Activated naive CD8-positive, alpha-beta T cell treated with anti-CD3 and anti-CD28 coated beads, Interleukin-2, amount 10 ng/mL, durations not matched to agents 7 days and 5 days (primary cell): ENCODE results near the gene COTL1. TPM values are rescaled to one million over a fixed set of nuclear protein-coding genes. Genes with fewer than 3 reads are reported as not detected.
A peak's percentile ranks its signal among the peaks of the same experiment; 100 is the strongest.

Experiments
- ATAC-seq: fragments of 150-1000 bp; cut with Tn5 transposase; one replicate; pipeline ENCODE4 v1.10.0; 2021; ENCODE audit warnings: low read depth, moderate library complexity
- POLR2A ChIA-PET: fragments of 350-600 bp; sonication (Branson Sonifier 250); formaldehyde crosslinking; loops from one replicate; lab custom pipeline; 2021; ENCODE audit warnings: antibody characterized with exemption; lab: Charles Lee
- DNase-seq: peaks from one replicate; pipeline ENCODE4 v3.0.0; 2021
- H3K27ac Mint-ChIP-seq: one replicate; pipeline ENCODE4 v1.8.0; 2022; ENCODE audit warnings: mild to moderate bottlenecking, mixed read lengths
- H3K27me3 Mint-ChIP-seq: one replicate; pipeline ENCODE4 v1.8.0; 2022; ENCODE audit warnings: mild to moderate bottlenecking, moderate library complexity, mixed read lengths
- H3K36me3 Mint-ChIP-seq: one replicate; pipeline ENCODE4 v1.8.0; 2021; ENCODE audit warnings: mild to moderate bottlenecking, mixed read lengths
- H3K4me1 Mint-ChIP-seq: one replicate; pipeline ENCODE4 v1.8.0; 2021; ENCODE audit warnings: mixed read lengths
- H3K4me3 Mint-ChIP-seq: one replicate; pipeline ENCODE4 v1.8.0; 2022; ENCODE audit warnings: mild to moderate bottlenecking, moderate library complexity, mixed read lengths
- H3K9me3 Mint-ChIP-seq: one replicate; pipeline ENCODE4 v1.8.0; 2021; ENCODE audit warnings: mixed read lengths
- total RNA-seq, 2 experiments: library from RNA; stranded (reverse); gene quantifications; one replicate each; pipeline ENCODE4 v1.2.3, GENCODE V29; 2021

COTL1 gene
- total RNA-seq, 2 experiments from 2014 or later, result 657 to 664 TPM

DNA sequence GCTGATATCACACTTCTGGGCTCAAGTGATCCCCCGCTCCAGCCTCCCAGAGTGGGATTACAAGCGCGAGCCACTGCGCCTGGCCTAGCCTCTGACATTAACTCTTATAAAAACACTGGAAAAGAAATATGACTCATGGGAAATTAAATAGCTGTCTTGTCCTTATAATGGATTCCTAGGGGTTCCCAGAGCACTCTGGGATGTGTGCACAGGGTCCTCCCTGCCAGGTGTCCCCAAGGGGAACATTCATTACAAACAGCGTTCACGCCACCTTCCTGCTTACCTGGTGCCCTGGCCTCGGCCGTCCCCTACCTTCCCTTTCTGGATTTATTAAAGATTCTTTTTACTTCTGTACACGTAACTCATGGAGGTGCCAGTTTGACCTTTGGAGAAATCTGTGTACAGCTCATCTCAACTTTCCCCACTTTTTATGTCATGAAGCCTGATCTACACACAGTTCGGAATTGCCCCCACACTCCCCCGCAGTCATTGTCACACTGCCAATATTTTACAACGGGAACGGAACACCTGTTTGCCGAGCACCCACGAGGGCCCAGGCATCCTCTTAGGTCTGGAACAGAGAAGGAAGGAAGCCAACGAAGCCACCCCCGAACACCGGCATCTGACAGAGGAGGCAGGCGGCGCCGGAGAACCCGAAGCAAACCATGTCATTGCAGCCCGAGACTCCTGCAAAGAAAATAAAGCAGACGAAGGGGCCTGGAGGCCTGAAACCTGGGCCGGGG lies 73.7 kb downstream of the COTL1 start:
- Mint-ChIP-seq H3K27ac (peak overlapping the region; percentile 68), H3K4me3 (peak overlapping the region; percentile 50), H3K36me3 (peaks cover 54% of the 10 kb centered on the region), H3K9me3 (no peaks in the 10 kb centered on the region), H3K4me1 (peaks cover 40% of the 10 kb centered on the region), H3K27me3 (no peaks in the 10 kb centered on the region)
- DNase-seq (no peak), ATAC-seq (no peak)
- POLR2A ChIA-PET, result interaction anchor here (0.8 to 1.1 kb wide), 3 partner anchors 9 to 24 kb away, joined by 3 read pairs; no protein-coding TSS in a partner anchor

DNA sequence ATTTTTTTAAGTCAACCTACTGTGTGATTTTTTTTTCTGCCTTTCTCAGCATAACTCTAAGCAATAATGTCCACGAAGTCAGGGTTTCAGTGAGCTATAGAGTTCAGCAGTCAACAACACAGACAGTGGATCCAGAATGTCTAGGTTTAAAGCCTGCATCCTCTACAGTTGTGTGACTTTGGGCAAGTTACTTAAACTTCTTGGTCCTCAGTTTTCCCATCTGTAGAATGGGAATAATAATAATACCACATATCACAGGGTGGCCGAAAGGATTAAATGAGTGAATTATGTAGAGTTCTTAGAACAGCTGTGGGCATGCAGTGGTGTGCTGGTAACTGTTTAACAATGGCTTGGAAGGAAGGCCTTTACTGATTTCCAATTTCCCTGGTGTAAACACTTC lies 74.6 kb downstream of the COTL1 start:
- Mint-ChIP-seq H3K36me3 (peaks cover 50% of the 10 kb centered on the region), H3K27me3 (no peaks in the 10 kb centered on the region), H3K9me3 (no peaks in the 10 kb centered on the region), H3K27ac (peak overlapping the region; percentile 63), H3K4me3 (no peak overlapping the region), H3K4me1 (peaks cover 35% of the 10 kb centered on the region)
- DNase-seq (no peak), ATAC-seq (no peak)
- POLR2A ChIA-PET, result interaction anchor here (0.6 to 1.7 kb wide), 4 partner anchors 21 to 126 kb away, joined by 3 to 7 read pairs (median 6); no protein-coding TSS in a partner anchor

DNA sequence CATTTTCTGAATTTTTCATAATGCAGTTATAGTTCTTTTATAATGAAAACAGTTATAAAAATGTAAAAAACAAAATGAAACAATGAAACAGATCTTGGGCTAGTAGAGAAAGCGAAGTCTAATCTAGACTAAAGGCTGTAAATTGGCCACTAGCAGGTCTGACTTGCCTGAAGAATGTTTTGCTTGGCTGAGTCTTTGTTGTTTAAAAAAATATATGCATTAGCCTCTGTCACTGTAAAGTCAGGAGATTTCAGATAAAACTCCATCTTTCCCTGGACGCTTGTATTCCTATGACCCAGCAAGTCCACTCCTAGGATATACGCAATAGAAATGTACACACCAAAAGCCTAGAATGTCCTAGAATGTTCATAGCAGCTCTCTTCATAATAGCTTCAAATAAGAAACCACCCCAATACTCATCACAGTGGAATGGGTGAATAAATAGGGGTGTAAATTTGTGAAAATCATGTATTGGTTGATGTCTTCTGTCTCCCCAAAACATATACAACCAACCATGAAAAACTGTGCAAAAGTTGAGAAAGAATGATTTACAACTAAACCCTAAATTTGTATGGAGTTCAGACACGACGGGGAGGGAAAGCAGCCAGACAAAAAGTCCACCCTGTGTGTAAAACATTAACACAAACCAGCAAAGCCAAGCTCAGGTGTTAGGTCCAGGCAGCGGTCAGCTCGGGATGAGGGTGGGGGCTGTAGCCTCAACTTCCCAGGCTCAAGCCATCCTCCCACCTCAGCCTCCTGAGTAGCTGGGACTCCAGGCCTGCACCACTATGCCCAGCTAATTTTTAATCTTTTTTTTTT lies 75.7 kb downstream of the COTL1 start:
- H3K4me3 Mint-ChIP-seq, result no peak overlapping the region
- H3K36me3 Mint-ChIP-seq, result peaks cover 55% of the 10 kb centered on the region
- POLR2A ChIA-PET, result interaction anchor here (0.6 to 1.7 kb wide), 6 partner anchors 12 to 125 kb away, joined by 3 to 7 read pairs (median 4); no protein-coding TSS in a partner anchor
- H3K4me1 Mint-ChIP-seq, result peaks cover 36% of the 10 kb centered on the region
- H3K9me3 Mint-ChIP-seq, result no peaks in the 10 kb centered on the region
- DNase-seq, result no peak
- no peak for ATAC-seq
- peak overlapping the region; percentile 21 for H3K27ac Mint-ChIP-seq
- no peaks in the 10 kb centered on the region for H3K27me3 Mint-ChIP-seq

DNA sequence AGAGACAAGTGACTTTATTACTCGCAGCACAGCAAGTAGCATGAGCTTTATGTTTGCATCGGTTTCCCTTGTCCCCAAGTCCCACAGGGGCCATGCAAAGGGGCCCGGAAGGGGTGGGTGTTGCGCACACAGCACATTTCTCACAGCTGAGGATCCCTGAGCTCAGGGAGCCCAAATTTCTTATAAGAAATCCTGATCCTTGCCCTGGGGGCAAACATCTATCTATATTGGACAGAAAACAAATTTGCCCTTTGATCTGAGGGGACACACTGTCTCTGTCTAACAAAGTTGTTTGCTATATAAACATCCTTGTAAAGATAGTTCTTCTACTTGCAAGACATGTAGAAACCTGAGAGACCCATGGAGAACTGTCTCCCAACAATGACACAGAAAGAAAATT lies 77.7 kb downstream of the COTL1 start:
- peaks cover 56% of the 10 kb centered on the region for H3K36me3 Mint-ChIP-seq
- POLR2A ChIA-PET, result interaction anchor here (0.6 to 1.6 kb wide), 6 partner anchors 9 to 102 kb away, joined by 3 to 5 read pairs (median 3); no protein-coding TSS in a partner anchor
- ATAC-seq (no peak), DNase-seq (no peak)
- no peak overlapping the region for H3K4me3 Mint-ChIP-seq
- peaks cover 3% of the 10 kb centered on the region for H3K27me3 Mint-ChIP-seq
- no peaks in the 10 kb centered on the region for H3K9me3 Mint-ChIP-seq
- no peak overlapping the region for H3K27ac Mint-ChIP-seq
- H3K4me1 Mint-ChIP-seq, result peaks cover 31% of the 10 kb centered on the region

DNA sequence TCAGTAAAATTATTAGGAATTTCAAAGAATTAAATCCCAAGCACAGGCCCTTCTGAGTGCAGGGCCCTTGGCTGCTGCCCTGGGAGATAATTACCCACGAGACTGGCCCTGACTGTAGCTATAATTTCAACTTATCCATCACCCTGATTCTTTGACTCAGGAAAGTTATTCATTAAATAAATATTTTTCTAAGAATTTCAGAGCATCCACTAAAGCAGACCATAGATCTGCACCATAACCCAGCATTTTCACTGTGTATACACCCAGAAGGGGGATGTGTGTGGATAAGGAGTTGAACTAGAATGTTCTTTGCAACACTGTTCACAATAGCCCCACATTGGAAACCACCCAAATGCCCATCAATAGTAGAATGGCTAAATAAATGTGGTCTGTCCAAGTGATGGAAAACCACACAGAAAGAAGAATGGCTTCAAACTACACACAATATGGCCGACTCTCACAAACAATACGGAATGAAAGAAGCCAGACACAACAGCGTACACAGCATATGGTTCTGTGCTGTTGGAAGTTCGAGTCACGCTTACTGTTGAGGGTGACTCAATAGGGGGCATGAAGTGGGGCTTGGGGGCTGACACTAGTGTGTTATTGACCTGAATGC lies 79.5 kb downstream of the COTL1 start:
- Mint-ChIP-seq H3K27ac (no peak overlapping the region), H3K4me1 (peaks cover 21% of the 10 kb centered on the region), H3K36me3 (peaks cover 51% of the 10 kb centered on the region), H3K9me3 (no peaks in the 10 kb centered on the region), H3K4me3 (no peak overlapping the region), H3K27me3 (peaks cover 3% of the 10 kb centered on the region)
- ATAC-seq, result no peak
- POLR2A ChIA-PET, result interaction anchor here (1.0 to 1.7 kb wide), 2 partner anchors 11 to 16 kb away, joined by 3 to 4 read pairs; no protein-coding TSS in a partner anchor
- DNase-seq, result no peak

DNA sequence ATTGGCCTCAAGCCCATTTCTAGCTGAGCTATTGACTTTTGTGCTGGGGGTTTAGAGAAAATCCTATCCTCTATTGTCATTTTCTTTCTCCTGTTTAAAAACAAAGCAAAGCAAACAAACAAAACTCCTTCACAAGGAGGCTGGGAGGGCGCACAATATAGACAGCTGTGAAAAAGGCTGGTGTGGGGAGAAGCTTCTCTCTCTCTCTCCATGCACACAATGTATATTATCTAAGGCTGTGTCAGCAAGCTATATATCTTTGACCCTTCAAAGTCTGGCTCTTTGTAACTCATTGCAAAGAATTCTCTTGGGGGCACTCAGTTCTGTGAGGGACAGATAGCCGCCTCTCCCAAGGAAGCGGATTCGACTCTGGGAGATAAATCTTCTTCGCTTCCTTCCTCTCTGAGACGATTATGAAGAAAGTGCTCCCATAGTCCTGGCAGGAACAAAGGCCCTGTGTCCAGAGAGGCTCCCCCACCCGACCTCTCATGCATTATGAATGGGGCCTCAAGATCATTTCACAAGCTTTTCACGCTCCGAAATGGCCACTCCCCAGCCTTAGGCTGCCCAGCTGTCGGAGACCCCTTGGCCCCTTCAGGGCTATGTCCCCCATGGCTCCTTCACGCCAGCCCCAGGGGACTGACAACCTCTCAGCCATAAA lies 80.3 kb downstream of the COTL1 start:
- H3K4me1 Mint-ChIP-seq, result peaks cover 18% of the 10 kb centered on the region
- ATAC-seq, result no peak
- no peak for DNase-seq
- POLR2A ChIA-PET, result interaction anchor here (1.0 kb wide), 1 partner anchor 12 kb away, joined by 3 read pairs; no protein-coding TSS in a partner anchor
- no peak overlapping the region for H3K27ac Mint-ChIP-seq
- H3K9me3 Mint-ChIP-seq, result no peaks in the 10 kb centered on the region
- no peak overlapping the region for H3K4me3 Mint-ChIP-seq
- H3K36me3 Mint-ChIP-seq, result peaks cover 56% of the 10 kb centered on the region
- peaks cover 3% of the 10 kb centered on the region for H3K27me3 Mint-ChIP-seq

DNA sequence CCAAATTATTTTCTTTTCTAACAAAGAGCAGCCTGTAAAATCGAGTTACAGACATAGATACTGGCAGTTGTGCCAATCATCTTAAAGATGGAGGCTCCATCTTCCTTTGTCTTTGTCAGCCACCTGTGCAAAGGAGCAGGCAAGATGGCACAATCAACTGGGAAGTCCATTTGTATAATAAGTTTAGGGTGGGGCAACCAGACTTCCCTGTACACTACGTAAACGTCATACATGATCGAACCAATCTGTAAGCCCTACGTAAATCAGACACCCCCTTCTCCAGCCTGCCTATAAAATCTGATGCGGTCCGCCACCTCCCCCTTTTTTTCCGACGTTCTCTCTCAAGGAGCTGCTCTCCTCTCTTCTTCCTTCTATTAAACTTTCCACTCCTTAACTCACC lies 82.0 kb downstream of the COTL1 start:
- POLR2A ChIA-PET, result no interaction called here
- H3K4me3 Mint-ChIP-seq, result no peak overlapping the region
- H3K27ac Mint-ChIP-seq, result no peak overlapping the region
- ATAC-seq (no peak), DNase-seq (no peak)
- H3K27me3 Mint-ChIP-seq, result peaks cover 3% of the 10 kb centered on the region
- peaks cover 67% of the 10 kb centered on the region for H3K36me3 Mint-ChIP-seq
- H3K4me1 Mint-ChIP-seq, result peaks cover 20% of the 10 kb centered on the region
- H3K9me3 Mint-ChIP-seq, result peaks cover 2% of the 10 kb centered on the region

DNA sequence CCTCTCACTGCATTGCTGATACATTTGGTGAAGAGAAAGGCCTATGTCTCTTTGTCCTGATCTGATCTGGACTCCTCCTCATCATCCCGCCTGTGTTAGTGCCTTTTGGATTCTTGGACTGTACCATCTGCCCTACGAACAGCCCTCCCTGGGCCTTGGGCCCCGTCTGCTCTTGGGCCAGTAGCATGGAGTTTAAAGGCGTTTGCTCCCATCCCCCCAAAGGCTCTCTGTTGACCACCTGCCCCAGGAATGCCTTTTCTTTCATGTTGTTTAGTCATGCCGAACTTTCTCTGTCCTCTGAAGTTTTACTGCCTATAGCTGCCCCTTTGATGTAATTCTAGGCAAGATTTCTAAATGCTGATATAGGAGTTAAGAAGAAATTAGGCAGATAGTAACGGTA lies 82.5 kb downstream of the COTL1 start:
- H3K27me3 Mint-ChIP-seq, result peaks cover 3% of the 10 kb centered on the region
- peaks cover 69% of the 10 kb centered on the region for H3K36me3 Mint-ChIP-seq
- no peak overlapping the region for H3K4me3 Mint-ChIP-seq
- DNase-seq, result no peak
- POLR2A ChIA-PET, result no interaction called here
- H3K27ac Mint-ChIP-seq, result peak overlapping the region; percentile 30
- ATAC-seq, result no peak
- peaks cover 5% of the 10 kb centered on the region for H3K9me3 Mint-ChIP-seq
- peaks cover 22% of the 10 kb centered on the region for H3K4me1 Mint-ChIP-seq

DNA sequence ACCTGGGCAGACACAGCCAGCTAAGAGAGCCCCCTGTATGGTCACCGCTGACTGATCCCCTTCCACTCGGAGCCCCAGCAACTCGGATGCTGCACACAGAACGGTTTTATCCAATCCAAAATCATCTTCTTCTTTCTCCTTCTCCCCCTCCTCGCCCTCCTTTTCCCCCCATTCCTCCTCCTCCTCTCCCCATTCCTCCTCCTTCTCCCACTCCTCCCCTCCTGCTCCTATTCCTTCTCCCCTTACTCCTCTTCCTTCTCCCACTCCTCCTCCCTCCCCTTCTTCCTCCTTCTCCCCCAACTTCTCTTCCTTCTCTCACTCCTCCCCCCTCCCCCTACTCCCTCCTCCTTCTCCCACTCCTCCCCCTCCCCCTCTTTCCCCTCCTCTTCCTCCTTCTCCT lies 83.1 kb downstream of the COTL1 start:
- peaks cover 71% of the 10 kb centered on the region for H3K36me3 Mint-ChIP-seq
- H3K4me3 Mint-ChIP-seq, result no peak overlapping the region
- peaks cover 3% of the 10 kb centered on the region for H3K27me3 Mint-ChIP-seq
- ATAC-seq, result no peak
- peaks cover 24% of the 10 kb centered on the region for H3K4me1 Mint-ChIP-seq
- H3K27ac Mint-ChIP-seq, result no peak overlapping the region
- DNase-seq, result no peak
- H3K9me3 Mint-ChIP-seq, result peaks cover 10% of the 10 kb centered on the region
- POLR2A ChIA-PET, result no interaction called here

DNA sequence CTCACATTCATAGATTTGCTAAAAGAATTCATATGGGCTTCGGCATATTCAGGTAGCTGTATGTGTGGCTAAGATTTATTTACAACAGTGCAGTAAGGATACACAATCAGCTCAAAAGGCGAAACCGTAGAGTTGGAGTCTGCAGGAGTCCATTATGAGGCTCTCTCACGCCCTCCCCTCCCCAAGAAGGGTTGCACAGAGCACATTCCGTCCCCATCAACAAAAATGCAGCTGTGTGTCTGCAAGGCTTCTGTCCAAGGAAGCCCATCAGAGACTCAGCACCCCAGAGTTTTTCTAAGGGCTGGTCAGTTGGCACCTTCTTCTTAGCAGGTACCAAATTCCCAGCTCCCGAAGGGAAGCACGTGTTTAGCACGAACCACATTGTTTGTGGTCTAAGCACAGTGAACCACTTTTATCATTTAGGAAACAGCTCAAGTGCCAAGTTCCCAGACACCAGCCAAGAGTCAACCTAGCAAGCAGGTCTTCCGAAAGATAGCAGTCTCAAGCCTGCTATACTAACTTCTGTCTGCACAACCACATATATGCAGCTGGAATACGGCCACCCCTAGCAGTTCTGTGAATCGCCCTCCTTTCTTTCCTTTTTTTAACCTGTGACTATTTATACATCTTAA lies 84.9 kb downstream of the COTL1 start:
- ATAC-seq (no peak), DNase-seq (no peak)
- Mint-ChIP-seq H3K4me1 (peaks cover 30% of the 10 kb centered on the region), H3K9me3 (peaks cover 14% of the 10 kb centered on the region), H3K4me3 (no peak overlapping the region), H3K27me3 (peaks cover 3% of the 10 kb centered on the region), H3K36me3 (peaks cover 74% of the 10 kb centered on the region), H3K27ac (no peak overlapping the region)
- POLR2A ChIA-PET, result interaction anchor here (0.6 to 2.0 kb wide), 2 partner anchors 14 to 19 kb away, joined by 3 to 9 read pairs; no protein-coding TSS in a partner anchor

DNA sequence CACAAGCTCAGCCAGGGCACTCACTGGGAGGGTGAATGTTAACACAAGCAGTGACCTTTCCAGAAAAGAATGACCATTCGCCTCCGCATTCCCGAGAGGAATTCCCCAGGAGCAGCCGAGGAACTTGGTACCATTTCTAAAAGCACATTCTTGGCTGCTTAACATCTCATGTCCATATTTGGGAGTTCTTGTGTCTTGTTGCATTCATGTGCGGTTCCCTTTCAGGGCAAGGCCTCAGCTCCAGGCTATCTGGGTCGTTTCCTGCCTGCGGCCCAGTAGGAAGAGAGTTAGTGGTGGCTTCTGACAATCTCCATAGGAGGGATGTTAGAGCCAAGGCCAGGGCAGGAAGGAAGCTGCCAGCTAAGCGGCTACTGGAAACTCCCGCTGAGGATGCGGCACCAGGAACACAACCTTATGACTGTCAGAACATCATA lies 85.6 kb downstream of the COTL1 start:
- H3K4me3 Mint-ChIP-seq, result no peak overlapping the region
- peaks cover 29% of the 10 kb centered on the region for H3K4me1 Mint-ChIP-seq
- no peak for ATAC-seq

DNA sequence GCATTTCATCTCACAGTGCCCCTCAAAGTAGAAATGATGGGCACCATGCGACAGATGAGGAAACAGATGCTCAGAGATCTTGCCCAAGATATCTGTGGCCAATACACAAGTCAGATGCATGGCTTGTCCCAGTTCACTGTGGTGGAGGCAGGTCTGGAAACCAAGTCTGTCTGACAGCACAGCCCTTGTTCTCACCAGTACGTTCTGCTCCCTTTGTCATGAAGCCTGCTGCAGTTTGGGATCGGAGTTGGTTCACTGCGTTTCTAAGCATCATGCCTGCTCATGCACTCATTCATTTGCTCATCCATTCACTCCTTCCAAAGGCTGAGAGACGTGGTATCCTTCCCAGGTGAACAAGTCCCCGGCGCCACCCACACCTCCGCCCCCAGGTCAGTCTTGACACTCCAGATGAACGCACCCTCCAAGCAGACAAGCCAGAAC lies 86.2 kb downstream of the COTL1 start:
- POLR2A ChIA-PET, result no interaction called here
- Mint-ChIP-seq H3K4me3 (no peak overlapping the region), H3K27ac (no peak overlapping the region), H3K9me3 (peaks cover 14% of the 10 kb centered on the region), H3K4me1 (peaks cover 29% of the 10 kb centered on the region), H3K27me3 (peaks cover 3% of the 10 kb centered on the region), H3K36me3 (peaks cover 71% of the 10 kb centered on the region)
- no peak for ATAC-seq
- no peak for DNase-seq

More for the DNA sequence above, 85.6 kb downstream of the COTL1 start:
- Mint-ChIP-seq H3K27me3 (peaks cover 3% of the 10 kb centered on the region), H3K27ac (no peak overlapping the region), H3K9me3 (peaks cover 14% of the 10 kb centered on the region), H3K36me3 (peaks cover 71% of the 10 kb centered on the region)
- DNase-seq, result no peak
- POLR2A ChIA-PET, result interaction anchor here (2.0 kb wide), 1 partner anchor 13 kb away, joined by 9 read pairs; no protein-coding TSS in a partner anchor
